ENCODE data around the gene MT1X.

- TF ChIP-seq CTCF (IDR thresholded peaks at IDR 0.05; ENCODE audit: poor library complexity): no peak
- no peak for TF ChIP-seq EZH2 (IDR thresholded peaks at IDR 0.05; ENCODE audit: borderline replicate concordance)
Measured at GRCh38 chr16:56683424-56684172, 1.3 kb downstream of the MT1X start.

Data from hepatocyte (in vitro differentiated cells).